Right lobe of liver (tissue), 6 donors: Measurements from ENCODE around the gene SPOP. TPM values are rescaled to one million over a fixed set of nuclear protein-coding genes. Genes with fewer than 3 reads are reported as not detected.

ENCODE experiments used
- ATAC-seq, 4 donors: fragments of 200-7000 bp; cut with Tn5 transposase; one replicate each; pipeline ENCODE4 v1.9.1; 2020; ENCODE audit warnings: mild to moderate bottlenecking in 4 of 4, moderate library complexity in 4 of 4
- DNase-seq, 3 donors: peaks; one replicate each; pipeline ENCODE4 v3.0.0-alpha.2; 2020
- H3K27ac ChIP-seq, 3 donors: fragments of 200-600 bp; one replicate each; pipeline ENCODE4 v1.8.0; 2022
- H3K27me3 ChIP-seq, 2 donors: fragments of 200-600 bp; one replicate each; pipeline ENCODE4 v1.8.0; 2022
- H3K36me3 ChIP-seq, 4 donors: fragments of 200-600 bp; sonication (generic) in 1 of 4; one replicate each; pipeline versions ENCODE4 v1.5.1 to v1.8.0; 2017 to 2022; ENCODE audit warnings: control low read depth in 1 of 4
- H3K4me1 ChIP-seq, 4 donors: fragments of 200-600 bp; sonication (generic) in 1 of 4; one replicate each; pipeline versions ENCODE4 v1.5.1 to v1.8.0; 2017 to 2022; ENCODE audit warnings: control low read depth in 1 of 4
- H3K4me3 ChIP-seq, 3 donors: fragments of 200-600 bp; one replicate each; pipeline ENCODE4 v1.8.0; 2022
- H3K9me3 ChIP-seq, 4 donors: fragments of 200-600 bp; sonication (generic) in 1 of 4; one replicate each; pipeline versions ENCODE4 v1.5.1 to v1.8.0; 2017 to 2022; ENCODE audit warnings: control low read depth in 1 of 4
- CTCF ChIP-seq, 4 donors: fragments of 200-600 bp in 3 of 4; fragments of 450-650 bp in 1 of 4; IDR thresholded peaks; one replicate each; pipeline versions ENCODE4 v1.5.1 to v1.8.0; 2016 to 2022; ENCODE audit warnings: antibody characterized with exemption in 4 of 4, mild to moderate bottlenecking in 2 of 4
- POLR2A ChIP-seq: fragments of 450-650 bp; IDR thresholded peaks from one replicate; pipeline ENCODE4 v1.6.1; 2017; ENCODE audit warnings: antibody characterized with exemption, mild to moderate bottlenecking
- WGBS: methylation state at CpG from one replicate; pipeline ENCODE4 v1.1.6; 2018; ENCODE audit warnings: low coverage, low lambda C conversion rate; ENCODE audit not compliant: insufficient coverage; ENCODE audit errors: missing lambda C conversion rate; 5-methylcytosine and 5-hydroxymethylcytosine counted together
- intact Hi-C, 2 donors: fragments of 100-400 bp; cut with DNase I; formaldehyde crosslinking; loops; one replicate each; pipeline versions ENCODE4 v1.11.2 to v1.14.1; 2022
- total RNA-seq, 6 experiments: library from RNA; depleted of rRNA in 2 of 6; stranded (reverse); fragments of >200 nt in 2 of 6; fragmentation: NEBNext Ultra II Directional in 3 of 6; extraction: Animal tissue kit (Norgen Biotek cat#: 25700) in 3 of 6; gene quantifications; one replicate each; pipeline versions ENCODE4 v1.1.0 to v1.2.4, GENCODE V29; 2016 to 2023
- donor health status: DM: no; HTN: yes; CAD: no.
- donor health status: DM: no; HTN: no; CAD: no.
- donor health status: DM: no; HTN: no; CAD: no.
- donor health status: DM: no; HTN: yes; CAD: no.
- donor health status: DM: no; HTN: yes; CAD: no.

The SPOP gene
- total RNA-seq, 6 experiments from 2014 or later = 26.9 to 41.0 (median 34.1) TPM

GRCh38 chr17:49635121-49635520, 42.8 kb downstream of the SPOP start:
- intact Hi-C loops = no loop called here
- Histone ChIP-seq H3K27ac (no peak overlapping the region), H3K9me3 (no peaks in the 10 kb centered on the region), H3K36me3 (no peaks in the 10 kb centered on the region), H3K4me1 (peaks cover 0 to 61% (median 22%) of the 10 kb centered on the region in 4 donors), H3K4me3 (no peak overlapping the region), H3K27me3 (no peaks in the 10 kb centered on the region)
- TF ChIP-seq CTCF (IDR thresholded peaks at IDR 0.05) (no peak), POLR2A (no peak)
- ATAC-seq (no peak), DNase-seq (no peak)
- 45% methylated on average over 1 of the region's 1 CpG for WGBS

- Histone ChIP-seq H3K9me3 (no peaks in the 10 kb centered on the region), H3K36me3 (no peaks in the 10 kb centered on the region), H3K4me3 (no peak overlapping the region), H3K4me1 (peaks cover 0 to 68% (median 25%) of the 10 kb centered on the region in 4 donors), H3K27ac (no peak overlapping the region), H3K27me3 (no peaks in the 10 kb centered on the region)
- intact Hi-C loops = no loop called here
- no peak for DNase-seq
- 38% methylated on average over 1 of the region's 1 CpG for WGBS
- ATAC-seq = peak in 1 of 4 donors; percentile 28
- TF ChIP-seq CTCF (IDR thresholded peaks at IDR 0.05) = no peak
- TF ChIP-seq POLR2A = no peak
These were observed 43.4 kb downstream of the SPOP start for GRCh38 chr17:49634485-49634860.

GRCh38 chr17:49633762-49634484, 44.0 kb downstream of the SPOP start:
- no peak for ATAC-seq

GRCh38 chr17:49633250-49633649, 44.6 kb downstream of the SPOP start:
- intact Hi-C loops = no loop called here
- no peaks in the 10 kb centered on the region for H3K27me3 ChIP-seq
- H3K4me3 ChIP-seq = no peak overlapping the region
- ATAC-seq (peak; percentile 25 to 44 (median 28)), DNase-seq (no peak)
- no peaks in the 10 kb centered on the region for H3K9me3 ChIP-seq
- WGBS = 19% methylated on average over 2 of the region's 2 CpGs
- no peaks in the 10 kb centered on the region for H3K36me3 ChIP-seq
- no peak for TF ChIP-seq POLR2A
- no peak for TF ChIP-seq CTCF (IDR thresholded peaks at IDR 0.05)
- H3K27ac ChIP-seq = peak overlapping the region in 1 of 3 donors; percentile 9
- peaks cover 0 to 78% (median 28%) of the 10 kb centered on the region in 4 donors for H3K4me1 ChIP-seq

More at GRCh38 chr17:49633762-49634484, 44.0 kb downstream of the SPOP start:
- peaks cover 0 to 73% (median 25%) of the 10 kb centered on the region in 4 donors for H3K4me1 ChIP-seq
- WGBS = 72% methylated on average over 4 of the region's 4 CpGs
- intact Hi-C loops = no loop called here
- no peak for TF ChIP-seq CTCF (IDR thresholded peaks at IDR 0.05)
- TF ChIP-seq POLR2A = no peak
- DNase-seq = no peak
- no peak overlapping the region for H3K4me3 ChIP-seq
- no peaks in the 10 kb centered on the region for H3K9me3 ChIP-seq
- no peaks in the 10 kb centered on the region for H3K27me3 ChIP-seq
- no peaks in the 10 kb centered on the region for H3K36me3 ChIP-seq
- H3K27ac ChIP-seq = peak overlapping the region in 1 of 3 donors; percentile 9
